Esophagus squamous epithelium (tissue), 4 donors: ENCODE measurements around the gene KCNH4.

Source experiments
- POLR2A ChIP-seq, 4 donors: fragments of 450-650 bp; IDR thresholded peaks; one replicate each; pipeline ENCODE4 v1.6.1; 2017; ENCODE audit warnings: antibody characterized with exemption in 4 of 4, mild to moderate bottlenecking in 4 of 4, moderate library complexity in 3 of 4
- TF ChIP-seq, protein P1 (sequence below), 6 experiments: fragments of 450-650 bp in 4 of 6; fragments of 200-600 bp in 2 of 6; sonication (generic) in 2 of 6; IDR thresholded peaks; one replicate each; pipeline ENCODE4 v1.5.1; 2016 to 2019; ENCODE audit warnings: antibody characterized with exemption in 6 of 6, mild to moderate bottlenecking in 4 of 6, moderate library complexity in 4 of 6

DNA sequence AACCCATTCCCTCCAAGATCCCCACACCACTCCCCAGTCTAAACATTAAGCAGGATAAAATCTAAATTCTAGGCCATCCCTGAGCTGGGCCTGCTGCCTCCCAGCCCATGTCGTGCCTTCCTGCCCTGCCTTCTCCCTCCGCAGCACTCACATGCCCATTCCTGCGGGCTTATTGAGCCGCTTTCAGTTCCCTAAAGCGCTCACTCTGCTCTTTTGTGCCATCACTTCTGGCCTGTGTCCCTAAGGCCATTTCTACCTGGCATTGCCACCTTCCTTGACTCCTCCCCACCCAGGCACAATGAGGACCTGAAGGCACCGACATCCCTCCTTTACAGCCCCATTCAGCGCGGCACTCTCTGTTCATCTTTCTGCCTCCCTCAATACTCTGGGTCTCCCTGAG is 13.1 kb downstream of the KCNH4 start:
- TF ChIP-seq, protein P1, sequence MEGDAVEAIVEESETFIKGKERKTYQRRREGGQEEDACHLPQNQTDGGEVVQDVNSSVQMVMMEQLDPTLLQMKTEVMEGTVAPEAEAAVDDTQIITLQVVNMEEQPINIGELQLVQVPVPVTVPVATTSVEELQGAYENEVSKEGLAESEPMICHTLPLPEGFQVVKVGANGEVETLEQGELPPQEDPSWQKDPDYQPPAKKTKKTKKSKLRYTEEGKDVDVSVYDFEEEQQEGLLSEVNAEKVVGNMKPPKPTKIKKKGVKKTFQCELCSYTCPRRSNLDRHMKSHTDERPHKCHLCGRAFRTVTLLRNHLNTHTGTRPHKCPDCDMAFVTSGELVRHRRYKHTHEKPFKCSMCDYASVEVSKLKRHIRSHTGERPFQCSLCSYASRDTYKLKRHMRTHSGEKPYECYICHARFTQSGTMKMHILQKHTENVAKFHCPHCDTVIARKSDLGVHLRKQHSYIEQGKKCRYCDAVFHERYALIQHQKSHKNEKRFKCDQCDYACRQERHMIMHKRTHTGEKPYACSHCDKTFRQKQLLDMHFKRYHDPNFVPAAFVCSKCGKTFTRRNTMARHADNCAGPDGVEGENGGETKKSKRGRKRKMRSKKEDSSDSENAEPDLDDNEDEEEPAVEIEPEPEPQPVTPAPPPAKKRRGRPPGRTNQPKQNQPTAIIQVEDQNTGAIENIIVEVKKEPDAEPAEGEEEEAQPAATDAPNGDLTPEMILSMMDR (IDR thresholded peaks at IDR 0.05), result no peak
- TF ChIP-seq POLR2A (IDR thresholded peaks at IDR 0.05), result no peak
